Measurements from ENCODE around the gene TSEN15.

The TSEN15 gene

GRCh38 chr1:184033711-184034167, 17.8 kb upstream of the TSEN15 start:
- in situ Hi-C loops (cut with HindIII; ENCODE audit: low sequenced_read_pairs), result no loop called here

GRCh38 chr1:184034761-184035379, 16.7 kb upstream of the TSEN15 start:
- no peak for DNase-seq (ENCODE audit: low read depth, low spot score)
- in situ Hi-C loops (cut with HindIII; ENCODE audit: low sequenced_read_pairs), result no loop called here
- H3K4me3 ChIP-seq (ENCODE audit: low read depth, low read length), result no peak overlapping the region
- no peak for TF ChIP-seq CTCF (IDR thresholded peaks at IDR 0.05; ENCODE audit: low read depth, low read length)

More at GRCh38 chr1:184033711-184034167, 17.8 kb upstream of the TSEN15 start:
- TF ChIP-seq CTCF (IDR thresholded peaks at IDR 0.05; ENCODE audit: low read depth, low read length), result no peak
- peak; percentile 52 for DNase-seq (ENCODE audit: low read depth, low spot score)
- H3K4me3 ChIP-seq (ENCODE audit: low read depth, low read length), result no peak overlapping the region

GRCh38 chr1:184035719-184036516, 15.6 kb upstream of the TSEN15 start:
- in situ Hi-C loops (cut with HindIII; ENCODE audit: low sequenced_read_pairs), result no loop called here
- H3K4me3 ChIP-seq (ENCODE audit: low read depth, low read length), result peak overlapping the region; percentile 49
- DNase-seq (ENCODE audit: low read depth, low spot score), result no peak
- no peak for TF ChIP-seq CTCF (IDR thresholded peaks at IDR 0.05; ENCODE audit: low read depth, low read length)

GRCh38 chr1:184036517-184036949, 15.0 kb upstream of the TSEN15 start:
- no peak for TF ChIP-seq CTCF (IDR thresholded peaks at IDR 0.05; ENCODE audit: low read depth, low read length)
- peak; percentile 24 for DNase-seq (ENCODE audit: low read depth, low spot score)
- H3K4me3 ChIP-seq (ENCODE audit: low read depth, low read length), result peak overlapping the region; percentile 49
- in situ Hi-C loops (cut with HindIII; ENCODE audit: low sequenced_read_pairs), result no loop called here

- DNase-seq (ENCODE audit: low read depth, low spot score), result no peak
- TF ChIP-seq CTCF (IDR thresholded peaks at IDR 0.05; ENCODE audit: low read depth, low read length), result no peak
- in situ Hi-C loops (cut with HindIII; ENCODE audit: low sequenced_read_pairs), result no loop called here
- no peak overlapping the region for H3K4me3 ChIP-seq (ENCODE audit: low read depth, low read length)
These were observed 13.5 kb upstream of the TSEN15 start for GRCh38 chr1:184037849-184038591.

- no peak for TF ChIP-seq CTCF (IDR thresholded peaks at IDR 0.05; ENCODE audit: low read depth, low read length)
- in situ Hi-C loops (cut with HindIII; ENCODE audit: low sequenced_read_pairs), result no loop called here
- no peak for DNase-seq (ENCODE audit: low read depth, low spot score)
These were observed 12.4 kb upstream of the TSEN15 start for GRCh38 chr1:184039126-184039525.

More at GRCh38 chr1:184039126-184039525, 12.4 kb upstream of the TSEN15 start:
- H3K4me3 ChIP-seq (ENCODE audit: low read depth, low read length), result no peak overlapping the region

All from astrocyte of the spinal cord (primary cell).